HCT116 (cell line): Measurements from ENCODE around the gene LACTB. TPM values are rescaled to one million over a fixed set of nuclear protein-coding genes. Genes with fewer than 3 reads are reported as not detected.

Experiments used
- ATAC-seq: fragments of 200-7000 bp; cut with Tn5 transposase; 2 replicates; pipeline ENCODE4 v1.9.1; 2020; ENCODE audit warnings: mild to moderate bottlenecking, moderate library complexity
- BruUV-seq: library from RNA; stranded (reverse); fragments of 400-500 nt; replicated peaks from 2 replicates; lab custom pipeline; 2021; lab: Mats Ljungman, UMichigan
- CTCF ChIA-PET: fragments of 300-600 bp; sonication (Branson Sonifier 250); formaldehyde crosslinking; loops from one replicate; lab custom pipeline; 2021; ENCODE audit warnings: antibody characterized with exemption; lab: Charles Lee
- POLR2A ChIA-PET: fragments of 300-600, 350-600 bp; sonication (Branson Sonifier 250); formaldehyde crosslinking; loops from one replicate; lab custom pipeline; 2021; ENCODE audit warnings: antibody characterized with exemption; lab: Charles Lee
- RAD21 ChIA-PET, 2 experiments: fragments of 300-600 bp; sonication (Branson Sonifier 250); formaldehyde crosslinking; loops; one replicate each; lab custom pipeline; 2023; ENCODE audit warnings: low total read pairs in 2 of 2; ENCODE audit not compliant: uncharacterized antibody in 2 of 2, unreplicated experiment in 2 of 2, low non-redundant PET in 1 of 2; lab: Charles Lee
- DNase-seq: peaks from one replicate; pipeline ENCODE4 v3.0.0-alpha.2; 2010; ENCODE audit warnings: low read depth, low spot score
- H2AFZ ChIP-seq: fragments of 200-600 bp; shearing (Covaris generic), sonication (generic); 2 replicates; pipeline ENCODE4 v1.6.1; 2017; ENCODE audit warnings: low read depth, mixed run types, mixed read lengths, antibody characterized with exemption, low read length; ENCODE audit not compliant: poor library complexity, severe bottlenecking
- H3K27ac ChIP-seq: 2 replicates; pipeline ENCODE4 v1.5.1; 2012; ENCODE audit warnings: low read depth, low read length
- H3K27me3 ChIP-seq: fragments of 200-600 bp; sonication (generic); 2 replicates; pipeline ENCODE4 v1.6.1; 2016; ENCODE audit warnings: mixed run types, low read length, mixed read lengths; ENCODE audit not compliant: insufficient read depth
- H3K36me3 ChIP-seq, 2 experiments: fragments of 200-500 bp in 1 of 2; fragments of 200-600 bp in 1 of 2; sonication (Bioruptor generic) in 1 of 2; sonication (generic) in 1 of 2; 2 replicates each; pipeline versions ENCODE4 v1.5.1 to v1.6.1; 2014 to 2016; ENCODE audit warnings: low read length in 2 of 2, inconsistent platforms in 1 of 2, mixed read lengths in 1 of 2, mixed run types in 1 of 2; ENCODE audit not compliant: insufficient read depth in 2 of 2, control insufficient read depth in 1 of 2
- H3K4me1 ChIP-seq, 2 experiments: fragments of 200-600 bp in 1 of 2; sonication (generic) in 1 of 2; 2 replicates each; pipeline versions ENCODE4 v1.5.1 to v1.6.1; 2012 to 2017; ENCODE audit warnings: low read length in 2 of 2, inconsistent platforms in 1 of 2, mild to moderate bottlenecking in 1 of 2, mixed read lengths in 1 of 2, mixed run types in 1 of 2, moderate library complexity in 1 of 2; ENCODE audit not compliant: insufficient read depth in 2 of 2, control insufficient read depth in 1 of 2
- H3K4me2 ChIP-seq: fragments of 200-600 bp; sonication (generic); 2 replicates; pipeline ENCODE4 v1.6.1; 2017; ENCODE audit warnings: mixed run types, low read length, mixed read lengths
- H3K4me3 ChIP-seq, 2 experiments: fragments of 200-600 bp in 1 of 2; sonication (generic) in 1 of 2; replicated peaks in 1 of 2; 2 replicates each; pipeline ENCODE4 v1.5.1; 2011 to 2016; ENCODE audit warnings: low read length in 2 of 2, control low read depth in 1 of 2, low read depth in 1 of 2, mild to moderate bottlenecking in 1 of 2, mixed read lengths in 1 of 2, mixed run types in 1 of 2
- H3K79me2 ChIP-seq: fragments of 200-600 bp; sonication (generic); 2 replicates; pipeline ENCODE4 v1.6.1; 2017; ENCODE audit warnings: mild to moderate bottlenecking, mixed run types, low read length, moderate library complexity, mixed read lengths; ENCODE audit not compliant: insufficient read depth
- H3K9ac ChIP-seq: fragments of 200-600 bp; sonication (generic); 2 replicates; pipeline ENCODE4 v1.6.1; 2016; ENCODE audit warnings: low read length, mixed read lengths
- H3K9me2 ChIP-seq: fragments of 200-600 bp; sonication (generic), shearing (Covaris generic); 2 replicates; pipeline ENCODE4 v1.6.1; 2017; ENCODE audit warnings: mixed run types, mild to moderate bottlenecking, moderate library complexity; ENCODE audit not compliant: insufficient read depth
- H3K9me3 ChIP-seq, 2 experiments: fragments of 200-500 bp in 1 of 2; fragments of 200-600 bp in 1 of 2; sonication (Bioruptor generic) in 1 of 2; sonication (generic) in 1 of 2; 2 replicates each; pipeline ENCODE4 v1.6.1; 2014 to 2017; ENCODE audit warnings: low read length in 2 of 2, mixed read lengths in 2 of 2, inconsistent platforms in 1 of 2, low read depth in 1 of 2, mild to moderate bottlenecking in 1 of 2, mixed run types in 1 of 2, moderate library complexity in 1 of 2; ENCODE audit not compliant: control insufficient read depth in 1 of 2, insufficient read depth in 1 of 2
- H4K20me1 ChIP-seq: fragments of 200-600 bp; sonication (generic), shearing (Covaris generic); 2 replicates; pipeline ENCODE4 v1.6.1; 2017; ENCODE audit warnings: mixed run types, mild to moderate bottlenecking, moderate library complexity; ENCODE audit not compliant: insufficient read depth
- ATF3 ChIP-seq: IDR thresholded peaks from 2 replicates; pipeline ENCODE4 v1.6.1; 2012
- CBX3 ChIP-seq: IDR thresholded peaks from 2 replicates; pipeline ENCODE4 v1.6.1; 2012; ENCODE audit warnings: low read depth
- EZH2phosphoT487 ChIP-seq: fragments of 200-600 bp; IDR thresholded peaks from 2 replicates; pipeline ENCODE4 v1.6.1; 2018; ENCODE audit warnings: antibody characterized with exemption, borderline replicate concordance
- FOSL1 ChIP-seq: IDR thresholded peaks from 2 replicates; pipeline ENCODE4 v1.6.1; 2012; ENCODE audit warnings: low read depth
- POLR2A ChIP-seq: IDR thresholded peaks from 2 replicates; pipeline ENCODE4 v1.7.0; 2011; ENCODE audit warnings: borderline replicate concordance; ENCODE audit not compliant: insufficient read depth, insufficient read length; ENCODE audit errors: extremely low read depth
- TCF7L2 ChIP-seq: IDR thresholded peaks from 2 replicates; pipeline ENCODE4 v1.7.0; 2011; ENCODE audit warnings: borderline replicate concordance, inconsistent platforms; ENCODE audit not compliant: insufficient read depth, insufficient read length; ENCODE audit errors: extremely low read depth
- YY1 ChIP-seq: IDR thresholded peaks from 2 replicates; pipeline ENCODE4 v1.6.1; 2011; ENCODE audit warnings: low read length, low read depth, moderate library complexity, mild to moderate bottlenecking; ENCODE audit not compliant: insufficient replicate concordance; ENCODE audit errors: extremely low read depth
- ZBTB33 ChIP-seq: IDR thresholded peaks from 2 replicates; pipeline ENCODE4 v1.6.1; 2011; ENCODE audit warnings: mild to moderate bottlenecking, low read length, moderate library complexity; ENCODE audit not compliant: insufficient replicate concordance; ENCODE audit errors: extremely low read depth
- ZFX ChIP-seq: fragments of 450-650 bp; IDR thresholded peaks from 2 replicates; pipeline ENCODE4 v1.6.1; 2017
- intact Hi-C: fragments of 100-400 bp; cut with micrococcal nuclease; formaldehyde crosslinking; loops from 2 replicates; pipeline ENCODE4 v1.10.0; 2022
- total RNA-seq: library from RNA; stranded (reverse); gene quantifications from one replicate; pipeline ENCODE4 v1.2.1, GENCODE V29; 2021; ENCODE audit not compliant: unreplicated experiment

The LACTB gene
- total RNA-seq, 1 experiment from 2014 or later = 7.6 TPM

- no peak overlapping the region for H3K9ac ChIP-seq
- no peaks in the 10 kb centered on the region for H3K79me2 ChIP-seq
- H3K36me3 ChIP-seq = no peaks in the 10 kb centered on the region; a peak in 1 of 4 replicates
- H3K9me2 ChIP-seq = no peaks in the 10 kb centered on the region
- no peak overlapping the region for H2AFZ ChIP-seq
- H3K4me2 ChIP-seq = no peak overlapping the region
- ATAC-seq = no peak
- TF ChIP-seq POLR2A = no peak
- TF ChIP-seq, all 23 proteins: peak for 0
- Histone ChIP-seq H3K9me3 (no peaks in the 10 kb centered on the region), H3K27ac (no peak overlapping the region), H3K27me3 (no peaks in the 10 kb centered on the region), H3K4me1 (no peaks in the 10 kb centered on the region), H3K4me3 (no peak overlapping the region), H4K20me1 (no peaks in the 10 kb centered on the region)
- ChIA-PET RAD21 (interaction anchor here in 1 of 2 experiments (0.7 kb wide), 1 partner anchor 1746 kb away, joined by 3 read pairs; no protein-coding TSS in a partner anchor), CTCF (no interaction called here), POLR2A (no interaction called here)
- no TSS peak for BruUV-seq
- no peak for DNase-seq
- intact Hi-C loops = no loop called here
Observed at GRCh38 chr15:63135281-63135680, 13.6 kb downstream of the LACTB start.

GRCh38 chr15:63135804-63136203 is 14.1 kb downstream of the LACTB start:
- TF ChIP-seq ZBTB33 (no peak), FOSL1 (no peak), ATF3 (no peak), ZFX (no peak), EZH2phosphoT487 (no peak), YY1 (no peak), TCF7L2 (no peak), CBX3 (no peak)
- BruUV-seq = no TSS peak
- Histone ChIP-seq H3K27me3 (no peaks in the 10 kb centered on the region), H3K4me1 (no peaks in the 10 kb centered on the region), H3K36me3 (no peaks in the 10 kb centered on the region; a peak in 1 of 4 replicates), H3K4me2 (no peak overlapping the region), H3K9me2 (no peaks in the 10 kb centered on the region), H3K9ac (no peak overlapping the region), H3K9me3 (no peaks in the 10 kb centered on the region), H2AFZ (no peak overlapping the region), H4K20me1 (no peaks in the 10 kb centered on the region), H3K27ac (no peak overlapping the region), H3K4me3 (no peak overlapping the region), H3K79me2 (no peaks in the 10 kb centered on the region)
- ChIA-PET POLR2A (no interaction called here), CTCF (no interaction called here), RAD21 (interaction anchor here in 1 of 2 experiments (0.7 kb wide), 1 partner anchor 1746 kb away, joined by 3 read pairs; no protein-coding TSS in a partner anchor)
- ATAC-seq = no peak
- DNase-seq = no peak
- intact Hi-C loops = no loop called here
